Tibial artery (tissue), 4 donors: ENCODE data around the gene USP10.

Experiments
- DNase-seq, 2 donors: peaks; one replicate each; pipeline ENCODE4 v3.0.0-alpha.2; 2019
- H3K27ac ChIP-seq, 2 donors: fragments of 200-600 bp; sonication (generic) in 1 of 2; 1 replicate in 1 of 2; 2 replicates in 1 of 2; pipeline ENCODE4 v1.5.1; 2018 to 2019; ENCODE audit warnings: mild to moderate bottlenecking in 1 of 2
- H3K27me3 ChIP-seq, 2 donors: fragments of 200-600 bp; sonication (generic) in 1 of 2; one replicate each; pipeline versions ENCODE4 v1.5.1 to v1.6.0; 2016 to 2019
- H3K36me3 ChIP-seq, 3 donors: fragments of 200-600 bp; sonication (generic) in 2 of 3; one replicate each; pipeline ENCODE4 v1.5.1; 2016 to 2019; ENCODE audit warnings: mild to moderate bottlenecking in 2 of 3
- H3K4me1 ChIP-seq, 4 donors: fragments of 200-600 bp; sonication (generic) in 2 of 4; 1 replicate in 3 of 4; 2 replicates in 1 of 4; pipeline ENCODE4 v1.5.1; 2016 to 2019
- H3K4me3 ChIP-seq, 2 donors: fragments of 200-600 bp; sonication (generic) in 1 of 2; 1 replicate in 1 of 2; 2 replicates in 1 of 2; pipeline ENCODE4 v1.5.1; 2018 to 2019; ENCODE audit warnings: mild to moderate bottlenecking in 2 of 2
- H3K9me3 ChIP-seq, 3 donors: fragments of 200-600 bp; sonication (generic) in 1 of 3; one replicate each; pipeline ENCODE4 v1.5.1; 2016 to 2019
- CTCF ChIP-seq, 2 experiments: fragments of 200-600 bp in 1 of 2; fragments of 450-650 bp in 1 of 2; IDR thresholded peaks; one replicate each; pipeline ENCODE4 v1.5.1; 2017 to 2019; ENCODE audit warnings: antibody characterized with exemption in 2 of 2, mild to moderate bottlenecking in 1 of 2, moderate library complexity in 1 of 2
- intact Hi-C: fragments of 100-400 bp; cut with DNase I; formaldehyde crosslinking; loops from one replicate; pipeline ENCODE4 v1.15.0; 2023; ENCODE audit warnings: low total_unique reads

The USP10 gene

GRCh38 chr16:84813141-84813934 lies 113.5 kb downstream of the USP10 start:
- no peak for DNase-seq
- Histone ChIP-seq H3K36me3 (no peaks in the 10 kb centered on the region), H3K27ac (no peak overlapping the region), H3K4me1 (peaks cover 0 to 6% (median 0%) of the 10 kb centered on the region in 4 donors), H3K9me3 (no peaks in the 10 kb centered on the region), H3K27me3 (no peaks in the 10 kb centered on the region), H3K4me3 (no peak overlapping the region)
- intact Hi-C loops = no loop called here
- TF ChIP-seq CTCF (IDR thresholded peaks at IDR 0.05) = no peak

DNA sequence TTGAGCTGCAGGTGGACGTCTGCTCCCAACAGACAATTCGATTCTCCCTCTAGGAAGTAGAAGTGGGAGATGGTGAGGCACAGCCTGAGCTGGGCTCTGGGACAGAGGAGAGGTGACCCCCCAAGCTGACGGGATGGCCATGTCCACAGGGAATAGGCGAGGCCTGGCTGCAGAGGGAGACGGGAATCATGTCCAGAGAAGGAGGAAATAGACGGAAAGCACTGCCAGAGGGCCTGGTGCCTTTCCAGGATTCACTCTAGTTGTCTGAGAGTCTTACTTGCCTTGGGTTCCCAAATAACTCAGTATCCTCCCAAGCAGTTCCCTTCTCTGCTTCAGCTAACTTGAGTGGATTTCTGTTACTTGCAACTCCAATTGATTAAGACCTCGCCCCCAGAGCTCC lies 115.7 kb downstream of the USP10 start:
- Histone ChIP-seq H3K27me3 (no peaks in the 10 kb centered on the region), H3K27ac (no peak overlapping the region), H3K36me3 (no peaks in the 10 kb centered on the region), H3K9me3 (no peaks in the 10 kb centered on the region), H3K4me1 (peaks cover 0 to 16% (median 7%) of the 10 kb centered on the region in 4 donors), H3K4me3 (no peak overlapping the region)
- intact Hi-C loops = no loop called here
- DNase-seq = peak in 1 of 2 donors; percentile 57
- no peak for TF ChIP-seq CTCF (IDR thresholded peaks at IDR 0.05)

- no peak overlapping the region for H3K4me3 ChIP-seq
- H3K36me3 ChIP-seq = no peaks in the 10 kb centered on the region
- TF ChIP-seq CTCF (IDR thresholded peaks at IDR 0.05) = no peak
- DNase-seq = no peak
- H3K9me3 ChIP-seq = no peaks in the 10 kb centered on the region
- intact Hi-C loops = no loop called here
- peaks cover 0 to 16% (median 12%) of the 10 kb centered on the region in 4 donors for H3K4me1 ChIP-seq
- peaks cover 0 to 1% of the 10 kb centered on the region in 2 donors for H3K27me3 ChIP-seq
- no peak overlapping the region for H3K27ac ChIP-seq
These were observed 116.2 kb downstream of the USP10 start for GRCh38 chr16:84816023-84816422.

DNA sequence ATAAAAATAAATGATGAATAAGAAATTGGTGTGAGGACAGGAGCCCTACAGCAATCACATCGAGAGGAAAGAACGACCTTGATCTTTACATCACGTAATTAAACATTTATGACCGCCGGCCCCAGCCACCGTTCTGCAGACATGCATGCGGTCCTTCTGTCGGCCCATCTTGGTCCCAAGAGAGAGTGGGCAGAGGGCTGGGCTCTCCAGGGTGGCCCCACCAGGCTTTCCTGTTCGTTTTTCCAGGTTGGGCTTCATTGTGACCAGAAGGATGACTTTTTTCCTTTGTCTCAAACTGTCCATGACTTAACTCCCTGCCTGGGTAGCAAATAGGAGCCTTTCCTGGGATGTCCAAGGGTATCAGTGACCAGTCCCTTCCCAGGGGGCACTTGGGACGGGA lies 116.7 kb downstream of the USP10 start:
- Histone ChIP-seq H3K27me3 (peaks cover 0 to 4% of the 10 kb centered on the region in 2 donors), H3K4me3 (no peak overlapping the region), H3K36me3 (no peaks in the 10 kb centered on the region), H3K9me3 (no peaks in the 10 kb centered on the region), H3K4me1 (peaks cover 0 to 17% (median 15%) of the 10 kb centered on the region in 4 donors), H3K27ac (no peak overlapping the region)
- intact Hi-C loops = no loop called here
- no peak for DNase-seq
- no peak for TF ChIP-seq CTCF (IDR thresholded peaks at IDR 0.05)

DNA sequence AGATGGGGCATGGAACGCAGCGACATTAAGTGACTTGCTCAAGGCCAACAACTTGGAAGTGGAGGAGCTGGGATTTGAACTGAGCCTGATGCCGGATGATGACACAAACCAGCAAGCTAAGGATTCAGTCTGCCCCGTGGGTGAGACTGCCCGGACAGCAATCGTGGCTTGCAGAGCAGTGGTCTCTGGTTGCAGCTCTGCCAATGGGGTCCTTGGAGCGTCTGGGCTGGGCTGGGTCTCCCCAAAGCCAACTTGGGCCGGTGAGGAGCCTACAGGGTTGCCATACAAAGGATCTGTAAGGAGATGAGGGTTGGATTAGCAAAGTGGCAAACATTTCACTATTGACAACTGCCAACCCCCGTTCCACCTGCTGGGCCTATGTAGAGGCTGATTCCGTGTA lies 117.4 kb downstream of the USP10 start:
- no peak for DNase-seq
- TF ChIP-seq CTCF (IDR thresholded peaks at IDR 0.05) = no peak
- no peak overlapping the region for H3K4me3 ChIP-seq
- intact Hi-C loops = no loop called here
- H3K27me3 ChIP-seq = peaks cover 0 to 4% of the 10 kb centered on the region in 2 donors
- H3K27ac ChIP-seq = no peak overlapping the region
- no peaks in the 10 kb centered on the region for H3K36me3 ChIP-seq
- H3K4me1 ChIP-seq = peaks cover 0 to 19% (median 15%) of the 10 kb centered on the region in 4 donors
- H3K9me3 ChIP-seq = no peaks in the 10 kb centered on the region
